ENCODE results near the gene VPS36.
"Not testable (repeated sequence)": the region's sequence is repeated elsewhere in the genome, so short reads cannot be mapped to it uniquely, and the experiment has no call there.

Gene VPS36

GRCh38 chr13:52374389-52374788 lies 76.0 kb downstream of the VPS36 start:
- no peak for DNase-seq

GRCh38 chr13:52373277-52373676 lies 77.2 kb downstream of the VPS36 start:
- not testable (repeated sequence) for DNase-seq

DNA sequence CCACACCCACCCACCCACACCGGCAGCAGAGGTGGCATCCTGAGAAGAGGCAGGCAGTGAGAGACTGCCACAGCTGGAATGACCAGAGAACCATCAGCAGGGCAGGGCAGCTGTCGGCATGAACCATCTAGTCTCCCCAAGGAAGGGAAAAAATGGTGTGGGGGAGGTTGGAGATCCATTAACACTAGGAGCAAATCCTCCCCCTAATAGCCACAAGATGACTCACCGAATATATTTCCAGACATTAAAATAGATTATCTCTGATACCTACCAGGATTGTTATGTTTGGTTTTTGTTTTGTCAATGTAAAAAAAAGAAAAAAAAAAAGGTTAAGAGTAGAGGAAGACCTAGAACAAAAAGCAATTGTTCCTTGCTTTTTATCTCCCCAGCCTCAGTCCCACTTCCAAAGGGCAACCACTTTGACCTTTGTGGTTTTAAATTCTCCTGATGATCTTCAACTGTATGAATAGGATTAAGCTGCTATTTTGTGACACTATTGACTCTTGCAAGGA lies 78.6 kb downstream of the VPS36 start:
- DNase-seq: no peak

GRCh38 chr13:52366291-52366690 lies 84.1 kb downstream of the VPS36 start:
- no peak for DNase-seq
